GM21786 (cell line): ENCODE data around the gene BTG4.

ENCODE experiments used
- ATAC-seq: cut with Tn5 transposase; IDR thresholded peaks from one replicate; pipeline ENCODE4 v1.9.1; 2021; ENCODE audit not compliant: unreplicated experiment

Gene BTG4

DNA sequence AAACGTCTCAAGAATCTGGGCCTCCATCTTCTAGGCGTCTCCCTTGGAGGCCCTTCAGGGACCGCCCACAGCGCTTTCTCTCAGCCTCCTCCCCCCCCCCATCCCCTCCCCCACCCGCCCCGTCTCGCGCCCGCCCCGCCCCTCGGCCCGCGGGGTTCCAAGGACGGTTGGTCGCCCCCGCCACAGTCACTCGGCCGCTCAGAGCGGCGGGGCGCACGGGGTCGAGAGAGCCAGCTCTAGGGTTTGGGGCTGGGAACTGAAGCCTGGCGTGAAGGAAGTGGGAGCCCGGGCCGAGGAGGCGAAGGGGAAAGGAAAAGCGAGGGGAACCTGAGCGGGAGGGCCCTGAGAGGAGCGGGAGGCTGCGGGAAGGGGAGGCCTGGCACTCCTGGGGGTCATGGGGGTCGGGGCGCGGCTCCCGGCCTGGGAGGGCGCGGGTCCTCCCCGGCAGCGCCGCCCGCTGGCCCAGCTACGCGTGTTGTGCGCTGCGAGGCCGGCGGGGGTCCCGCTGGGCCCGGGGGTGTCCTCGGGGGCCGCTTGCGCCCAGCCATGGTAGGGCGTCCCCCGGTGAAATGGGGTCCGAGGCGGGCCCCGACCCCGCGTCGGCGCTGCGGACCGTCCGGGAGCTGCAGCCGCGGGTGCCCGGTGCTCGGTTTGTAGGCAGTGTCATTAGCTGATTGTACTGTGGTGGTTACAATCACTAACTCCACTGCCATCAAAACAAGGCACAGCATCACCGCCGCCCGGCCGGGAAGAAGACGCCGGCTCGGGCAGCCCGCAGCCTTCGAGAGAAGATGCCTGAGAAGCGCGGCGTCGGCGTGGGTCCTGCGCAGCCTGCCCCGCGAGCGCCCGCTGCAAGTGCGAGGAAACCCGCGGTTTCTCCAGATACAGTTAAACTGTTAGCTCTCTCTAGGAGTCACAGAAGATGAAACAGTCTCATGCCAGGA lies at the start of gene BTG4:
Gene BTG4, minus strand, starts transcription at position 91 of the 944 bp plus-strand sequence. CDS start 13,610 bp downstream, outside the sequence.
- ATAC-seq, result no peak

DNA sequence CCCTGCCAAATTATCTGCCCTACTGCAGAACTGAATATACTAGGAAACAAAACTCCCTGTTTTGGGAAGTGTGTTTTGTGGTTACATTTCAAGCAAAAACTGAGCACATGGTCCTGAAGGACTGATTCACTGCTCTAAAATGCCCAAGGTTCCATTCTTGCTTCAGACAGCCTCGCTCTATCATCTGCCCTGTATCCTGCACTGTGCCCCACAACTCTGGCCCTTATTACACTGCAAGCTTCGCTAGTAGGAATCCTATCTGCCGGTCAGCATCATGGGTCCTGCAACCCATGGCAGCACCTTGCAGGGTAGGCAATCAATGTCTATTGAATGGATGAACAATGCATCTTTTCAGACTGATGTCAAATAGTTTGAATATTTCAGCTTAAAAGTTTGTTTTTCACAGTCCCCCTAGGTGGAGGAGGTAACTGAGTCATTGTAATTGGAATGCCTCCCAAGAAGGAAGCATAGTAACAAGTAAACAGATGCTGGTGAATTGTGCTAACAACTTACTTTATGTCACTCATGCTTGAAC lies 49.7 kb upstream of the BTG4 start:
- ATAC-seq, result no peak

DNA sequence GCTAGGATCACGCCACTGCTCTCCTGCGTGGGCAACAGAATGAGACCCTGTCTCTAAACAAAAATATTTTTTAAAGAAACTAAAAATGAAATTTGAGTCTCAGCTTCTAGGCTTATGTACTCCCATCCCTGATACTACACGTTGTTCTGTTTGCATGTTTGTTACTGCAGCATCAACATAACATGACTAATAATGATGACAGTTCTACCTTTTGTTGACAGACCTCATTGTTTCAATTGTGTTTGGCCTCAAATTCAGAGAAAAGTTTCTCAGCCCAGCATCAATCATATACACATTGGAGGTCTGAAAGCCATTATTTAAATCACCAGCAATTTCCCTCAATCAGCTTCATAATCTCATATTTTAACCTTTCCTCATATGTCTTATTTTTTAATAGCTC lies 49.1 kb upstream of the BTG4 start:
- no peak for ATAC-seq

DNA sequence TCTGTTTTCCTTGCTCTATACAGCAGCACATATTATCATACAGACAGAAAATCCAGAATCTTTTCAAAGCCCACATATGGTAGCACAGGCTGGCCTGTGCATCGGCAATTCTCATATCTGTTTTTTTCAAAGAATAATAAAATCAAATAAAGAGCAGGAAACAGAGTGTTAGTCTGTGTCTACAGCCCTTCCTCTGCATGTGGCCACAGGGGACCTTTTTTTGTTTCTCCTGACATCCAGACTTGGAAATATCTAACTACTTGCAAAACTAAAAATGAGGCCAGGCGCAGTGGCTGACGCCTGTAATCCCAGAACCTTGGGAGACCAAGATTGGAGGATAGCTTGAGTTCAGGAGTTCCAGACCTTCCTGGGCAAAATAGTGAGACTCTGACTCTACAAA lies 48.6 kb upstream of the BTG4 start:
- no peak for ATAC-seq

DNA sequence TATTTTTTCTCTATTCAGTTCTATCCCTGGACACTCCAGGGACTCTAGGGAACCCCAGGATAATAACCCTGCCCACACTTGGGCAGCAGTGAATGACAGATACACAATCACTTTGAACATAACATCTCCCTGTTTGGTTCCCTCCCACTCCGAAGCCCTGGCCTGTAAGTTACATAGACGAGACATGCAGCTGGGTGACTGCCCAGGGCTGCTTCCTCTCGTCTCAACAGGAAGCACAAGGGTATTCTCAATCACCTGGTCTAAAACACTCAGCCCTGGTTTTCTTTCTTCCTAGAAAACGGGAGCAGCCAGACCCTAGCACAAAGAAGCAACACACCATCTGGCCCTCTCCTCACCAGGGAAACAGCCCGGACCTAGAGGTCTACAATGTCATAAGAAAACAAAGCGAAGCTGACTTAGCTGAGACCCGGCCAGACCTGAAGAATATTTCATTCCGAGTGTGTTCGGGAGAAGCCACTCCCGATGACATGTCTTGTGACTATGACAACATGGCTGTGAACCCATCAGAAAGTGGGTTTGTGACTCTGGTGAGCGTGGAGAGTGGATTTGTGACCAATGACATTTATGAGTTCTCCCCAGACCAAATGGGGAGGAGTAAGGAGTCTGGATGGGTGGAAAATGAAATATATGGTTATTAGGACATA lies 47.7 kb upstream of the BTG4 start:
- no peak for ATAC-seq

DNA sequence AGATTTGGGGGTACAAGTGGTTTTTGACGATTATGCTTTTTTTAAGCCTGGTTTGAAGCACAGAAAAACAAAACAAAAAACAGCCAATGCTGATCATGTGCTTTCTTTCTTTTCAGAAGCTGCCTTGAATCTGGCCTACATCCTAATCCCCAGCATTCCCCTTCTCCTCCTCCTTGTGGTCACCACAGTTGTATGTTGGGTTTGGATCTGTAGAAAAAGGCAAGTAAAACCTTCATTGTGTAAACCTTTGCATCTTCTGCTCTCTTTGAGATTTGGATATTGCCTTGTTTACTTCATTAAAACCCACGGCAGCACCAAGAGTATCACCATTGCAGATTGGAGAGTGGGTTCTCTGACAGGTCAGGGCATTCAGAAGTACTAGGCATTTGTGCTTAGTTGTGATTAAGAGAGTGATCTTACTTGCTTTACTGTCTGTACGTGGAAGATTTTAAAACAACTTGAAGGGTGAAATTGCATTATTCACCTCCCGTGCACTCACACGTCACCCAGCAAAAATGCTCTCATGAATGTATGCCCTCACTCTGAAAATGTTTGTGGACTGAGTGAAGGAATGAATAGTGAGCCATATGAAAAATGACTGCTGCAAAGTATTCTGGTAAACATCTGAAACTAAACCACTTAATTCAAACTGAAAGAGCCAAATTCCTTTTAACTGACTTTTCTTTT lies 45.4 kb upstream of the BTG4 start:
- no peak for ATAC-seq

DNA sequence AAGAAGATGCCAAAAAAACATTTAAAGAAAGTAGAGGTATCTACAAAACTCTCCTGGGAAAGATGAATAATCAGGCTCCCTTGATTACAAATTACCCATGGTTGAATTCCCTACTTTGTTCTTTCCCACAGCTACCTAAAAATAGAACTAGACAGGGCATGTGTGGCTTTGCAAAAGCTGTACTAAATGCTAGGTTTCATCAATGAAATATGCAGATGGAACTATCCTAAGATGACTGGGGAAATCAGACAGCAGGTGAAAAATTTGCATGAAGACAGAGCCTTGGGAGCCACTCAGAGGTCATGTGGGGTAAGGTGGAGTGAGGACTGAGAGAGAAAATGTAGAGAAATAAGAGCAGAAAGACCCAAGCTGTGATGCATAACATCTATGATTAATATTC lies 43.1 kb upstream of the BTG4 start:
- ATAC-seq, result no peak

DNA sequence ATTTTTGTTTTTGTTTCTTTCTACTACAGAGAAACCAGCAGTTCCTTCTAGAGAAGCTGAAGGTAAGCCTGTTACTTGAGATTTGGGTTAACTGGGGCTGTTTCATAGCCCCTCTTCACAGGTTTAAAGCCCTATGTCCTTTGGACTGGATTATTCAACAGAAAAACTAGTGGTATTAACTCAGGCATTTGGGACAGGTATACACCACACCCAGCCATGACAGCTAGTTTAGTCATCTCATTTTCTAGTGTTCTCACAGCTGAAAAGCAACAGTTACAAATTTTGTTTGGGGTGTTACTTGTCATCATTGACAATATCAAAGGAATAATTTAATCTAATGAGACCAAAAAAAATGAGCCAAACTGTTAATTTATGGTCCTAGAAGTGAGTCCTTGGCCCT lies 42.3 kb upstream of the BTG4 start:
- ATAC-seq, result no peak

DNA sequence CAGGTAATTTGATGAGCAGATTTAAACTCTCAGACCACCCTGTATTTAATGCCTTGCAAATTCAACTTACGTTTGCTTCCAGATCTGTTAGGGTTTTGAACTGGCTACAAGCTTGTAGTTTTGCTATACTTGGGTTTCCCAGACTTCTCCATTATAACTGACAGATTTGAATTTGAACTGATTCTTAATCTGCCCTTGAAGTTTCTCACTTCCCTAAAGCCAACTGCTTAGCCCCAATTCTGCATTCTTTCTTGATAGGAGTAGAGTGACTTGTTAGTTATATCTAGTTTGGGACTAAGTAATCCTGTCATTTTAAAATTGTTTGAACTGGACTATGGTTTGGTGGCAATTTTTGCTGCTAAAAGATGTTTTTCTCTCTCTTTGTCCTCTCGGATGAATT lies 38.1 kb upstream of the BTG4 start:
- ATAC-seq, result no peak

DNA sequence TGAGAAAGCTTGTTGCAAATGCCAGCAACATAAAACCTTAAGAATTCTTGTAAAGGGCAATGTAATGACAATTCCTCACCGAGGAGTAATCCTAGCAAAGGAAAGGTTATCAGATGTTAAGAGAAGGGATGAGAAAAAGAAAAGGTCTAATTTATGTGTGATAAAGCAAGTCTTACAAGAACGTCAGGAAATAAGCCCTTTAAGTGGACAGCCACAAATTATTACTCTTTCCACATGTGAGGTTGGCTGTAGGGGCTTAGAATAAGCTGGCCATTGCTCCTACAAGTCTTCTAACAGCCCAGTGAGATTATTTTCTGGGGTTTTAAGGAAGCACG lies 37.6 kb upstream of the BTG4 start:
- ATAC-seq, result no peak

DNA sequence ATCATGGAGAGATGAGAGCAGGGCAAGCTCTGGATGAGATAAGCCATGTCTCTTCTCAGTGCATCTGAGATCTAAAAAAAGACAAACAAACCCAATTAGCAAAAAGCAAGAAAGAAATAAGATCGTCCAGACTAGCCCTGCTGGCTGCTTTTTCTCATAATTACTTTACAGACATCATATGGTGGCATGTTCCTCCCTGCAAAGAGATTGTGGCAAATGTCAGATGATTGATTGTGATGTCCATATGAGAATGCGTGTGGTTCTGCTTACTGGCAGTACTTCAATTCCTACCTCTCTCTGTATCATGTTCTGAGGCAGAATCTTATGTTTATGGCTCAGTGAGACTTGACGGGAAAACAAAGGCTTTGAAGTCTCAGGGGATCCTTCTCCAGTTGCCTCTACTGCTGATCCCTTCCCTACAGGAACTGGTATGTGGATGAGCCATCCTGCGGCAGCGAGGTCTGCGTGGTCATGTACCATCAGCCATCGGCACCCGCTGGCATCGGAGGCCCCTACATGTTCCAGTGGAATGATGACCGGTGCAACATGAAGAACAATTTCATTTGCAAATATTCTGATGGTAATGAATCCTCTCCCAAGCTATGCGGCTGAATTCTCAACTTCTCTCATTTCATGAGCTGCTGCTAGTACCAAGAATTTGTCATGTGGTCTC lies 37.1 kb upstream of the BTG4 start:
- ATAC-seq, result no peak

DNA sequence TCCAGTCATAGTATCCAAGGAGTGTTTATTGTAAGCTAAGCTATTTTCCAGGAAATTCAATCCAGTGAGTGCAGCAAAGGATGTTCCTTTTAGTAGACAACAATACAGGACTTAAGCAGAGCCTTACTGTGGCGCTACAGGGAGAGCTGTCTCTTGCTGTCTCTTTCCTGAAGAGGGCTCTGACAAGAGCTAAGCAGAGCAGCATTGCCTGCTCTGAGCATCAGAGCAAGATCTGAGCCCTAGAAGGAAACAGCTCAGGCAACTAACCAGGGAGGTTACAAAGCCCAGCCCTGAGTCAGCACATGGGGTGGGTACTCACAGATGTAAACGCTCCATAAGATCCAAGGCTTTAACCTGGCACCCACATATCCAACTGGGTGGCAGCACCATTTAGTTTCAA lies 36.3 kb upstream of the BTG4 start:
- ATAC-seq, result no peak

DNA sequence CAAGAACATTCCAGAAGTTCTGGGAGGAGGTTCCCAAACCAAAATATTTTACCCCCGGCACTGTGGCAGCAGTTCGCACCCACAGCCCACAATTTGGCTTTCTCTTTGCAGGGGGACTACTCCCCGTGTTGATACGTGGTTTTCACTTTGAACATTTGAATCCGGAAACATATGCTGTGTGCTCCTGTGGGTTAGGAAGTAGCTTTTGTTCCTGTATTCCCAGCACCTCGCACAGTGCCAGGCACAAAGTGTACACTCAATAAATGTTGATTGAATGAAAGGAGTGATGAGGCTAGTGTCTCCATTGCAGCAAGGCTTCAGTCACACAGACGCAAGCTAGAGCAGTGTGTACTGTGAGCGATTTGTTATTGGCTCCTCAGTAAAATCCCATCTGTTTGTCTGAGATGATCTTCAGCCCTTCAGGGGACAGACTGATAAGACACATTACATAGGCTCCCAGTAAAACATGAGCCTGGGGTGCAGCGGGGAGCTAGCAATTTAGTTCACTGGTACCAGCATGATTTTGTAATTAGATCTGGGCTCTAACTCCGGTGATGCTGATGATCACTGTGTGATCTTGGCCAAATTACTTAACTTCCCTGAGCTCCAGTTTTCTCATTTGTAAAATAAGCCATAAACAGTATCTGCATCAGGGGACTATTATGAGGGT lies 30.6 kb upstream of the BTG4 start:
- no peak for ATAC-seq

DNA sequence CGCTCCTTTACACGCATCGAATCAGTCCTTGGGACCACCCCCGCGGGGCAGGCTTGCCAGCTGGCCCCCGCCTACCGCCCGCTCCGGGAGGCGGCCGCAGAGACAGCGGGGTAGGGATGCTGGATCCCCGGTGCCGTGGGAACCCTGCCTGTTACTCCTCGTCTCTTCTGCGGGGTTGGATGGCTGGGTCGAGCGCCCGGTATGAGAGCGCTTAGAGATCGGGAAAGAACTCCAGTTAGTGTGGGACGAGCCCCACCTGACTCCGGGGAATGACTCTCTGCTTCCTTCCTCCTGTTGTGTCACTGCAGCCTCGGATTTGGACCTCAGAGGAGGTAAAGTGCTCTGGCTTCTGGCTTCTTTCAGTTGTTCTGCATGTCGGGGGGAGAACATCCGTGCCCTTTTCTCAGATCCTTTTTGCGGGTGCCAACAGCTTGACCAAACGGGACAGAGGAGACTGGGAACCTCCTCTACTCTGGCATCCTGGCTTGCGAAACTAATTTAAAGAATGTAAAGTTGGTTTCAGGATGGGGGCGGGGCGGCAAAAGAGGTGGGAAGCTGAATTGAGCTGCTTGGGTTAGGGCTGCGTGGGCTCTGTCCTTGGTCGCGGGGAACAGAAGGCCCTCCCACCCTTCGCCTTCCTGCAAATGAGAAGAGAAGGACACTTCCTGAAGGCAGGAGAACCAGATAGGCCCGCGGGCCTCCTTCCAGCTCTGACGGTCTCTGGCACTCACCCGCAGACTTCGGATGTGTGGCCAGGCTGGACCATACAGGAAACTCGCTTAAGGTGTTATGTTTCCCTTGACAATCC lies 29.3 kb upstream of the BTG4 start:
- no peak for ATAC-seq

DNA sequence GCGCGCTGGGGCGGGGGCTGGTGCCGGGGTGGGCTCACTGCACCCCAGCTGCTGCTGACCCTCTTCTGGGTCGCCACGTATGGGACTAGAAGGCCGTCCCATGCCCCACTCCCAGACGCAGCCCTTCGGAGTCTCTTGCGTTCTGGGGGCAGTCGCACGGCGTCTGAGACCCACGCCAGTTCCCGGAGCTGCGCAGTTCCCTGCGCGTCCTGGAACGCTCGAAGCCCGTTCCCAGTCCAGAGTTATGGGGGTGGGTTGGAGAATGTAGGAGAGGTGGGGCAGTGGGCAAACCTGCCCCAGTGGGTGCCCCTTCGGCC lies 28.7 kb upstream of the BTG4 start:
- ATAC-seq, result no peak

DNA sequence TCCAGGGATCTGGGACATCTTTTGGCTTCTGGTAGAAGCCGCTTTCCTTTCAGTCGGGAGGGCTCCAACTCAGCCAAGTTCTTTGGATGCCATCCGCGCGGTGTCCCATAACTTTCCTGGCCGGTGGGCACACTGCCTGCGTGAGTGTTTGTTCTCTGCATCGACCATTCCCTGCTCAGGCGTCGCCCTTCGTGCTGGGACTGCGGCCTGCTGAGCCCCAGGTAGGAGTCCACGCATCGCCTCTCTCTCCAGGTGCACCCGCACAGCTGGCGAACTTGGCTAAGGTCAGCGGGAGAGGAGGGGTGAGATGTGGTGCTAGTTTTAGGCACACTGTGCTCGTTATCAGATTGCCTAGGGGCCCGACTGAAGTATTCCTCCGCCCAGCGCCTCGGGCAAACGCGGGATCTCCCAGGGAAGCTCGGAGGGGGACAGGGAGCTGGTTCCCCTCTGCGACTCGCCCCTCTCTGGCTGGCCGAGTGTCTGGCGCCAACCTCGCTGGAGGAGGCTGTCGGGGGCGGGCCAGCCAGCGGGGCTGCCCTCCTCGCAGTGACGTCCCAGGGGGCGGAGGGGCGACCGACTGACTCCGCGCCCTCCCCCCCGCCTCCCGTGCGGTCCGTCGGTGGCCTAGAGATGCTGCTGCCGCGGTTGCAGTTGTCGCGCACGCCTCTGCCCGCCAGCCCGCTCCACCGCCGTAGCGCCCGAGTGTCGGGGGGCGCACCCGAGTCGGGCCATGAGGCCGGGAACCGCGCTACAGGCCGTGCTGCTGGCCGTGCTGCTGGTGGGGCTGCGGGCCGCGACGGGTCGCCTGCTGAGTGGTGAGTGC lies 28.1 kb upstream of the BTG4 start, which contains the start of gene LAYN:
Gene LAYN, plus strand, starts transcription at position 607 of the 823 bp plus-strand sequence. Its CDS starts 124 bp downstream, at position 731.
- no peak for ATAC-seq

DNA sequence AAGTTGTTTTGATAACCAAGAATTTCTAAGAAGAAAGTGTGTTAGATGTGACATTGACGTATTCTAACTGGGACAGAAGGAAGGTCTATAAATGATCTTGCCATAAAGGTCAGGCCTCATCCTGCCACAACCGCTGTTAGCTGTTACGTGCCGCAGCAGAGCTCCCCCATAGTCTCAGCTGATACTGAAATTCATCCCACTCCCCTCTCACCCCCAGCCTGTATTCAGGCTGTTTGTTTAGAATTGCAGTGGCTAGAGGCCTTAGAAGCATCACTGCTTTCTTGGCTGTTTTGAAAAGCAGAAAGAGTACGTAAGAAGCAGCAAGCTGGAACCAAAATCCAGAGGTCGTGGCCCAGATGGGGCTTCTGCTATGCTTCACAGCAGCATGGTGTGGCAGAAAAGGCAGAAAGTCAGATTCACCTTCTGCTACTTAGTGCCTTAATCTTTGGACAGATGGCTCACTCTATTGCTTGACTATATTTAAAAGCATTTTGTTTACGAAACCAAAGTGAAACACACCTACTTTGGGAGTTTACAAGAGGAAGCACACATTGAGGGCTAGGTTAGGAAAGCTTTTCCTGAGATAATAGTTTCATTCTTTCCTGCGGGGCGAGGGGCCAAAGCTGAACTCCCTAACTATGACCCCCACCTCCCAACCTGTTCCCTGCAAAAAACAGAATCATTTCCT lies 27.4 kb upstream of the BTG4 start:
- no peak for ATAC-seq

DNA sequence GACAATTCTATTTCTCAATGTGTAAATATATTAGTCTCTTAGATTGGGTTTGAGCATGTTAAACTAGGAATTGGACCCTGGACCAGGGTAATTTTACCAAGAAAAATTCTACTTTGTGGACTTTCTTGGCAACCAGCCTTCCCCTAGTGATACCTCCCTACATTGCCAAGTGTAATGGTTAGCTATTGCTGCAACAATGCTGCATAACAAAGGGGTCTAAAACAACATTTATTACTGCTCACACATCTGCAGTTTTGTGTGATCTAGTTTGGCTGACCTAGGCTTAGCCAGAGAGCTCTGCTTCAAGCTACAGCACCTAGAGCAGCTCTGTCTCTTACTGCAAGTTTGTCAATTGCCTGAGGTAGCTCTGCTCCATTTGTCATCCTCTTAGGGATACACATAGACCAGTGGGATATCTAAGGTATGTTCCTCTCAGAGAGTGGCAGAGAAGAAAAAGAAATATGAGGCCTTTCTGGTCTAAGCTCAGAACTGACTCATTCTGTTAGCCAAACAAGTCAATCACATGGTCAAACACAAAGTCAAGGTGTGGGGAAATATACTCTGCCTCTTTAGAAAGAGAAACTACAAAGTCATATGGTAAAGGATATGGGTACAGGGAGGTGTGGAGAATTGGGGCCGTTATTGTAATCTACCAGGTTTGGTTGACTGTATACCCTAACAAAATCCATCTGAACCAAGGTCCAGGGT lies 26.4 kb upstream of the BTG4 start:
- no peak for ATAC-seq
